K562 (cell line): ENCODE data around the gene ZNF174. TPM values are rescaled to one million over a fixed set of nuclear protein-coding genes. Genes with fewer than 3 reads are reported as not detected.

ENCODE experiments used
- ERF ChIP-seq: fragments of 450-650 bp; formaldehyde crosslinking; IDR thresholded peaks from 2 replicates; pipeline ENCODE4 v1.4.0; 2020; ENCODE audit warnings: mild to moderate bottlenecking, mixed read lengths
- FOXM1 ChIP-seq, 2 experiments: fragments of 450-650 bp in 1 of 2; sonication (generic) in 1 of 2; formaldehyde crosslinking in 1 of 2; IDR thresholded peaks; 2 replicates each; pipeline versions ENCODE4 v1.6.1 to v1.9.0; 2017 to 2022; ENCODE audit warnings: low read depth in 2 of 2, mild to moderate bottlenecking in 2 of 2, missing genetic modification reagents in 1 of 2, moderate library complexity in 1 of 2
- L3MBTL2 ChIP-seq: fragments of 450-650 bp; IDR thresholded peaks from 2 replicates; pipeline ENCODE4 v1.6.1; 2016; ENCODE audit warnings: mild to moderate bottlenecking, moderate library complexity
- MYC ChIP-seq, 2 experiments: fragments of 250-450 bp in 1 of 2; sonication (Bioruptor Pico) in 1 of 2; IDR thresholded peaks; 2 replicates each; pipeline versions ENCODE4 v1.5.1 to v1.6.1; 2012 to 2021; ENCODE audit warnings: low read depth in 2 of 2, borderline replicate concordance in 1 of 2, improper control_type of control experiment in 1 of 2, low read length in 1 of 2, mild to moderate bottlenecking in 1 of 2, moderate library complexity in 1 of 2
- NCOR1 ChIP-seq: fragments of 450-650 bp; IDR thresholded peaks from 2 replicates; pipeline ENCODE4 v1.6.1; 2016; ENCODE audit warnings: mild to moderate bottlenecking, moderate library complexity
- NRF1 ChIP-seq, 2 experiments: fragments of 450-650 bp; IDR thresholded peaks in 1 of 2; conservative IDR thresholded peaks in 1 of 2; 2 replicates each; pipeline ENCODE4 v1.6.1; 2014; ENCODE audit warnings: mild to moderate bottlenecking in 2 of 2
- PHF21A ChIP-seq: fragments of 450-650 bp; IDR thresholded peaks from 2 replicates; pipeline ENCODE4 v1.6.1; 2017; ENCODE audit warnings: low read depth, borderline replicate concordance
- RCOR1 ChIP-seq, 2 experiments: IDR thresholded peaks; 2 replicates each; pipeline ENCODE4 v1.6.1; 2012; ENCODE audit warnings: low read depth in 2 of 2, low read length in 2 of 2, borderline replicate concordance in 1 of 2, improper control_type of control experiment in 1 of 2
- SETDB1 ChIP-seq: IDR thresholded peaks from one replicate; pipeline ENCODE4 v1.6.1; 2012; ENCODE audit warnings: low read length, control low read depth, inconsistent platforms
- ZNF668 ChIP-seq: fragments of 250-450 bp; sonication (Bioruptor Pico); IDR thresholded peaks from 2 replicates; pipeline ENCODE4 v1.8.0; 2022; ENCODE audit warnings: mild to moderate bottlenecking, inconsistent platforms
- polyA plus RNA-seq, 8 experiments: library from polyadenylated mRNA; depleted of rRNA in 4 of 8; stranded (reverse) in 5 of 8; unstranded in 3 of 8; fragments of >200 nt; fragmentation: Nextera tagmentation in 2 of 8; fragmentation: Illumina TruSeq in 1 of 8; extraction: Ambion mirVana in 2 of 8; extraction: Trizol in 1 of 8; gene quantifications; 2 replicates each; pipeline versions ENCODE4 v1.2.1 to v1.2.3, GENCODE V29; 2011 to 2014; ENCODE audit warnings: inconsistent platforms in 1 of 8, missing spikeins in 1 of 8
- total RNA-seq, 7 experiments: library from RNA; depleted of rRNA in 6 of 7; stranded (reverse); fragments of >200 nt in 6 of 7; fragmentation: Illumina TruSeq in 2 of 7; extraction: Trizol in 2 of 7; gene quantifications; 2 replicates each; pipeline versions ENCODE4 v1.2.1 to v1.2.3, GENCODE V29; 2011 to 2021; ENCODE audit warnings: low replicate concordance in 1 of 7
- TF ChIP-seq, protein P1 (sequence below), 3 experiments: IDR thresholded peaks in 2 of 3; conservative IDR thresholded peaks in 1 of 3; 2 replicates each; pipeline ENCODE4 v1.5.1; 2011 to 2012; ENCODE audit warnings: low read length in 3 of 3, mild to moderate bottlenecking in 3 of 3, control low read depth in 2 of 3, improper control_type of control experiment in 1 of 3, inconsistent platforms in 1 of 3, low read depth in 1 of 3, mixed read lengths in 1 of 3, moderate library complexity in 1 of 3; ENCODE audit not compliant: insufficient read depth in 2 of 3
- TF ChIP-seq, protein P2 (sequence below), 2 experiments: IDR thresholded peaks; 2 replicates each; pipeline ENCODE4 v1.6.1; 2011; ENCODE audit warnings: borderline replicate concordance in 1 of 2, control low read depth in 1 of 2, low read depth in 1 of 2, low read length in 1 of 2, mild to moderate bottlenecking in 1 of 2, mixed read lengths in 1 of 2, moderate library complexity in 1 of 2; ENCODE audit not compliant: insufficient read depth in 1 of 2, insufficient read length in 1 of 2, poor library complexity in 1 of 2, severe bottlenecking in 1 of 2; ENCODE audit errors: extremely low read depth in 1 of 2
- TF ChIP-seq, protein P3 (sequence below): fragments of 450-650 bp; formaldehyde crosslinking; IDR thresholded peaks from 2 replicates; pipeline ENCODE4 v1.4.0; 2020; ENCODE audit warnings: mild to moderate bottlenecking, moderate library complexity
- TF ChIP-seq, protein P4 (sequence below): fragments of 250-450 bp; sonication (Bioruptor Pico); IDR thresholded peaks from 2 replicates; pipeline ENCODE4 v1.5.1; 2021; ENCODE audit warnings: mild to moderate bottlenecking
- TF ChIP-seq, protein P5 (sequence below): fragments of 250-450 bp; sonication (Bioruptor Pico); IDR thresholded peaks from 2 replicates; pipeline ENCODE4 v1.8.0; 2022; ENCODE audit warnings: inconsistent platforms, mild to moderate bottlenecking, moderate library complexity, borderline replicate concordance
- TF ChIP-seq, protein P6 (sequence below): fragments of 450-650 bp; IDR thresholded peaks from 2 replicates; pipeline ENCODE4 v1.6.1; 2014; ENCODE audit warnings: low read depth, mild to moderate bottlenecking, moderate library complexity, borderline replicate concordance

ZNF174 gene
- total and polyA plus RNA-seq, 9 of the 15 experiments (the other 6 are each of a cell fraction or from before 2014, with no cell fraction given): 5.1 to 19.1 (median 12.5) TPM

DNA sequence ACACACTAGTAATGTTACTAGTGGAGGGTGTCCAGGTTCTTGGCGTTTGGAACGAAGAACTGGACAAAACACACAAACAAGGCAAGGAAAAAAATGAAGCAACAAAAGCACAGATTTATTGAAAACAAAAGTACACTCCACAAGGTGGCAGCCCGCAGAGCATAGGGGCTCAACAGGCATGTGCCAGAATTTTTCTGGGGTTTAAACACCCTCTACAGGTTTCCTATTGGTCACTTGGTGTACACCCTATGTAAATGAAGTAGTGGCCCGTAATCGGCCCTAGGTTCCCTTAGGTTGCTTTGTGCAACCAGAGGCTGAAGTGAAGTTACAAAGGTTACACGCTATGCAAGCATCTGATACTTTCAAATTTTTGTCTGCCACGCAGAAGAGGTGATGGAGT is 37.2 kb upstream of the ZNF174 start (continued):
- TF ChIP-seq, protein P1, sequence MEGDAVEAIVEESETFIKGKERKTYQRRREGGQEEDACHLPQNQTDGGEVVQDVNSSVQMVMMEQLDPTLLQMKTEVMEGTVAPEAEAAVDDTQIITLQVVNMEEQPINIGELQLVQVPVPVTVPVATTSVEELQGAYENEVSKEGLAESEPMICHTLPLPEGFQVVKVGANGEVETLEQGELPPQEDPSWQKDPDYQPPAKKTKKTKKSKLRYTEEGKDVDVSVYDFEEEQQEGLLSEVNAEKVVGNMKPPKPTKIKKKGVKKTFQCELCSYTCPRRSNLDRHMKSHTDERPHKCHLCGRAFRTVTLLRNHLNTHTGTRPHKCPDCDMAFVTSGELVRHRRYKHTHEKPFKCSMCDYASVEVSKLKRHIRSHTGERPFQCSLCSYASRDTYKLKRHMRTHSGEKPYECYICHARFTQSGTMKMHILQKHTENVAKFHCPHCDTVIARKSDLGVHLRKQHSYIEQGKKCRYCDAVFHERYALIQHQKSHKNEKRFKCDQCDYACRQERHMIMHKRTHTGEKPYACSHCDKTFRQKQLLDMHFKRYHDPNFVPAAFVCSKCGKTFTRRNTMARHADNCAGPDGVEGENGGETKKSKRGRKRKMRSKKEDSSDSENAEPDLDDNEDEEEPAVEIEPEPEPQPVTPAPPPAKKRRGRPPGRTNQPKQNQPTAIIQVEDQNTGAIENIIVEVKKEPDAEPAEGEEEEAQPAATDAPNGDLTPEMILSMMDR (IDR thresholded peaks at IDR 0.05 in 2 of 3, conservative IDR thresholded peaks at IDR 0.05 in 1 of 3; ENCODE audit: insufficient read depth in 2 of 3, low read depth in 1 of 3, low read length in 3 of 3): peak in 2 of 3 experiments; percentile 32 to 34; a peak in 2 of 6 replicates
- TF ChIP-seq FOXM1 (IDR thresholded peaks at IDR 0.05; ENCODE audit: low read depth) (peak; percentile 56; the same call in 1 of the 2 replicates), FOXM1 (CRISPR knock-in tag; IDR thresholded peaks at IDR 0.05; ENCODE audit: low read depth) (no peak), NRF1 (conservative IDR thresholded peaks at IDR 0.05 in 1 of 2, IDR thresholded peaks at IDR 0.05 in 1 of 2) (peak in 1 of 2 experiments; percentile 36; a peak in 1 of 4 replicates), PHF21A (0 out of 2 replicates have a peak, but pooled peaks have one; percentile 28), L3MBTL2 (peak; percentile 71), NCOR1 (no peak), ZNF668 (no peak), MYC (IDR thresholded peaks at IDR 0.05; ENCODE audit: low read depth, low read length) (peak; percentile 27; the same call in 1 of the 2 replicates), MYC (CRISPR knock-in tag; IDR thresholded peaks at IDR 0.05; ENCODE audit: borderline replicate concordance, low read depth) (no peak), ERF (CRISPR knock-in tag) (no peak), RCOR1 (IDR thresholded peaks at IDR 0.05; ENCODE audit: borderline replicate concordance in 1 of 2, low read depth in 2 of 2, low read length in 2 of 2) (0 out of 4 replicates have a peak, but pooled peaks of 1 of the 2 experiments have one; percentile 11), SETDB1 (no peak)
- TF ChIP-seq, protein P2, sequence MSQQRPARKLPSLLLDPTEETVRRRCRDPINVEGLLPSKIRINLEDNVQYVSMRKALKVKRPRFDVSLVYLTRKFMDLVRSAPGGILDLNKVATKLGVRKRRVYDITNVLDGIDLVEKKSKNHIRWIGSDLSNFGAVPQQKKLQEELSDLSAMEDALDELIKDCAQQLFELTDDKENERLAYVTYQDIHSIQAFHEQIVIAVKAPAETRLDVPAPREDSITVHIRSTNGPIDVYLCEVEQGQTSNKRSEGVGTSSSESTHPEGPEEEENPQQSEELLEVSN (IDR thresholded peaks at IDR 0.05; ENCODE audit: borderline replicate concordance in 1 of 2, extremely low read depth in 1 of 2, insufficient read depth in 1 of 2, insufficient read length in 1 of 2, low read depth in 1 of 2, low read length in 1 of 2, poor library complexity in 1 of 2, severe bottlenecking in 1 of 2): peak in 1 of 2 experiments; percentile 36
- TF ChIP-seq, protein P3, sequence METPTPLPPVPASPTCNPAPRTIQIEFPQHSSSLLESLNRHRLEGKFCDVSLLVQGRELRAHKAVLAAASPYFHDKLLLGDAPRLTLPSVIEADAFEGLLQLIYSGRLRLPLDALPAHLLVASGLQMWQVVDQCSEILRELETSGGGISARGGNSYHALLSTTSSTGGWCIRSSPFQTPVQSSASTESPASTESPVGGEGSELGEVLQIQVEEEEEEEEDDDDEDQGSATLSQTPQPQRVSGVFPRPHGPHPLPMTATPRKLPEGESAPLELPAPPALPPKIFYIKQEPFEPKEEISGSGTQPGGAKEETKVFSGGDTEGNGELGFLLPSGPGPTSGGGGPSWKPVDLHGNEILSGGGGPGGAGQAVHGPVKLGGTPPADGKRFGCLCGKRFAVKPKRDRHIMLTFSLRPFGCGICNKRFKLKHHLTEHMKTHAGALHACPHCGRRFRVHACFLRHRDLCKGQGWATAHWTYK (CRISPR knock-in tag): no peak
- TF ChIP-seq, protein P4, sequence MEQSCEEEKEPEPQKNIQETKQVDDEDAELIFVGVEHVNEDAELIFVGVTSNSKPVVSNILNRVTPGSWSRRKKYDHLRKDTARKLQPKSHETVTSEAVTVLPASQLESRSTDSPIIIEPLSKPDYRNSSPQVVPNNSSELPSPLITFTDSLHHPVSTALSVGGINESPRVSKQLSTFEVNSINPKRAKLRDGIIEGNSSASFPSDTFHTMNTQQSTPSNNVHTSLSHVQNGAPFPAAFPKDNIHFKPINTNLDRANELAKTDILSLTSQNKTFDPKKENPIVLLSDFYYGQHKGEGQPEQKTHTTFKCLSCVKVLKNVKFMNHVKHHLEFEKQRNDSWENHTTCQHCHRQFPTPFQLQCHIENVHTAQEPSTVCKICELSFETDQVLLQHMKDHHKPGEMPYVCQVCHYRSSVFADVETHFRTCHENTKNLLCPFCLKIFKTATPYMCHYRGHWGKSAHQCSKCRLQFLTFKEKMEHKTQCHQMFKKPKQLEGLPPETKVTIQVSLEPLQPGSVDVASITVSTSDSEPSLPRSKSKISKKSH: no peak
- TF ChIP-seq, protein P5, sequence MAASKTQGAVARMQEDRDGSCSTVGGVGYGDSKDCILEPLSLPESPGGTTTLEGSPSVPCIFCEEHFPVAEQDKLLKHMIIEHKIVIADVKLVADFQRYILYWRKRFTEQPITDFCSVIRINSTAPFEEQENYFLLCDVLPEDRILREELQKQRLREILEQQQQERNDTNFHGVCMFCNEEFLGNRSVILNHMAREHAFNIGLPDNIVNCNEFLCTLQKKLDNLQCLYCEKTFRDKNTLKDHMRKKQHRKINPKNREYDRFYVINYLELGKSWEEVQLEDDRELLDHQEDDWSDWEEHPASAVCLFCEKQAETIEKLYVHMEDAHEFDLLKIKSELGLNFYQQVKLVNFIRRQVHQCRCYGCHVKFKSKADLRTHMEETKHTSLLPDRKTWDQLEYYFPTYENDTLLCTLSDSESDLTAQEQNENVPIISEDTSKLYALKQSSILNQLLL (CRISPR knock-in tag): no peak
- TF ChIP-seq, protein P6, sequence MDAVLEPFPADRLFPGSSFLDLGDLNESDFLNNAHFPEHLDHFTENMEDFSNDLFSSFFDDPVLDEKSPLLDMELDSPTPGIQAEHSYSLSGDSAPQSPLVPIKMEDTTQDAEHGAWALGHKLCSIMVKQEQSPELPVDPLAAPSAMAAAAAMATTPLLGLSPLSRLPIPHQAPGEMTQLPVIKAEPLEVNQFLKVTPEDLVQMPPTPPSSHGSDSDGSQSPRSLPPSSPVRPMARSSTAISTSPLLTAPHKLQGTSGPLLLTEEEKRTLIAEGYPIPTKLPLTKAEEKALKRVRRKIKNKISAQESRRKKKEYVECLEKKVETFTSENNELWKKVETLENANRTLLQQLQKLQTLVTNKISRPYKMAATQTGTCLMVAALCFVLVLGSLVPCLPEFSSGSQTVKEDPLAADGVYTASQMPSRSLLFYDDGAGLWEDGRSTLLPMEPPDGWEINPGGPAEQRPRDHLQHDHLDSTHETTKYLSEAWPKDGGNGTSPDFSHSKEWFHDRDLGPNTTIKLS: no peak
